ENCODE results near the gene HELZ.
"Not testable (repeated sequence)": the region's sequence is repeated elsewhere in the genome, so short reads cannot be mapped to it uniquely, and the experiment has no call there.

Gene HELZ

DNA sequence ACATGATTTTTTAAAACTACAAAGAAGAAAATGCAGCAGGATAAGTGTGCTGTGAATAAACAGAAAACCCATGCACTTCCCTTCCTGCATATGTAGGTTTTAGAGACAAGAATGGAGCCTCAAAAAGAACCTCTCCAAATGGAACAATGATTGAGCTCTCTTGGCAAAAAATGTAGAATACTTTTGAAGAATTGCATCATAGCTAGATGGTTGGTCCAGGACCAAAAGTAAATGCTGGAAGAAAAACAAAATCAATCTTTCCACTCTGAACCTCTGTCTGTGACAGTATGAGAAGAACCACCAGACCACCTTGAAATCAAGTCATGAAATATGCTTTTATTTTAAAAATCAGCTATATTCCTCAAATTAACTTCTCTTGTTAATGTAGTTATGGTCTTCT, 17.5 kb downstream of the HELZ start:
- no peak for DNase-seq

DNA sequence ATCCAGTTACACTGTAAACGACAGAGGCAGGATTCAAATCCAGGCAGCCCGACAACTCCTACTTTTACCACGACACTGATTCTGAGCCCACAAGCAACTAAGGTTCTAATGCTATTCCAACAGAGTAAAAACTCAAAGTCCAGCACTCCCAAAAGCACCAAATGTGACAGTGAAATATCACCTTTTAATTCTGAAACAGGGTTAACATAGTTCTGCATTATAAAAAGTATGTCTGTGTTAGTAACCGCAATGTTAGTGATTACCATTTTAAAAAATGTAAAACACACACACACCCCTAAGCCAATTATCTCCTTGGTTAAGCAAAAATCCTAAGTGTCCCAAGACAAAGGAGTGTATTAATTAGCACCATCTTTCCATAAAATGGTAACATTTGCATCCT, 19.7 kb downstream of the HELZ start:
- DNase-seq = no peak

DNA sequence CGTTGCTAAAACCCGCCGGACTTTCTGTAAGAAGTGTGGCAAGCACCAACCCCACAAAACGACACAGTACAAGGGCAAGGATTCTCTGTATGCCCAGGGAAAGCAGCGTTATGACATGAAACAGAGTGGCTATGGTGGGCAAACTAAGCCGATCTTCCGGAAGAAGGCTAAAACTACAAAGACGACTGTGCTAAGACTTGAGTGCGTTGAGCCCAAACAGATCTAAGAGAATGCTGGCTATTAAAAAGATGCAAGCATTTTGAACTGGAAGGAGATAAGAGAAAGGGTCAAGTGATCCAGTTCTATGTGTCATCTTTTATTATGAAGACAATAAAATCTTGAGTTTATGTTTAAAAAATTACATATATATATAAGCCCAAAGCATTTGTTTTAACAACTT, 20.3 kb downstream of the HELZ start:
- DNase-seq = no peak

DNA sequence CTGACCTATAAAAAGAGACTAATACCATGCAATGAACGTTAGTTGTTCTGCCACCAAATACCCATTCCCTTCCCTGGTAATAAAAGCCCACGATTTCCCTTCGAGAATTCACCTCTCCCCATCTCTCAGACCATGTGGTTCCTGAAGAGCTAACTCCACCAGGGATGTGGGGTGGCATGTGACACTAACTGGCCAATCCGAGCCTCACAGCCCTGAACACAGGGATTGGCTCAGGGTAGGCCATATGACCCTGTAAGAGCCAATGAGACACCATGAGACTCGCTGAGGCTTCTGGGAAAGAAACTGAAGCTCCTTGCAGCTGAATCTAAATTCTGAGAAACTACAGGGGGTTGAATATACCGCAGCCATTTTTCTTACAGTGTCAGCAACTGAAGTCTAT, 21.1 kb downstream of the HELZ start:
- peak in 1 of 2 donors; percentile 6 for DNase-seq

DNA sequence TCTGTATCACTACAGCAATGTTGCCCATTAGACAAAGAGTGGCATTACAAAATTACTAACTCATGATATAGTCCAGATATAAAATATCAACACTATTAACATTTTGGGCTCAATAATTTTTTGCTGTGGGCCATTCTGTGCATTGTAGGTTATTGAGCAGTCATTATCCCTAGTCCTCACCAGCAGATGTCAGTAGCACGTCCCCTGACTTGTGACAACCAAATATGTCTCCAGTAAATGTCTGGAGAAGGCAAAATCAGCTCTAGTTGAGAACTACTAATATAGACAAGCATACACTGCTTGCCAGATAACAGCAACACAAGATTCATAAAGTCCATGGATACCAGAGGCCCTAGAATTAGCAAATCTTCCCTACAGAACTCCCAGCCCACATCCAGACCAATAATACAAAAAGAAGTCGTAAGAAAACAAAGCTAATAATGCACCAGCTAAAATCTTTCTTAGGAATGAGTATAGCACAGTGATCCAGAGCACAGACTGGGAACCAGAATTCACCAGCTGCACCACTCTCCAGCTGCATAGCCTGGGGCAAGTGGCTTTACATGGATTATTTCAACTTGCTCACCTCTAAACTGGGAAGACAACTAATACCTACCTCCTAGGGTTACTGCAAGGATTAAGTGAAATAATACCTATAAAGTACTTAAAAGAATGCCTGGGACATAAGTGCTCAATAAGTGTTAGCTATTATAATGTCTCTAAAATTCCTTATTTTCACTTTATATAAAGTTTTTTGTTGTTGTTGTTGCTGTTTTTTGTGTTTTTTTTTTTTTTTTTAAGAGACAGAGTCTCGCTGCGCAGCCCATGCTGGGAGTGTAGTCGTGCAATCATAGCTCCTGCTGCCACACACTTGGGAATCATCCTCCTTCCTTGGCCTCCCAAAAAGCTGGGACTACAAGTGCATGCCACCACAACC, 23.7 kb downstream of the HELZ start:
- DNase-seq = peak; percentile 46 to 64

DNA sequence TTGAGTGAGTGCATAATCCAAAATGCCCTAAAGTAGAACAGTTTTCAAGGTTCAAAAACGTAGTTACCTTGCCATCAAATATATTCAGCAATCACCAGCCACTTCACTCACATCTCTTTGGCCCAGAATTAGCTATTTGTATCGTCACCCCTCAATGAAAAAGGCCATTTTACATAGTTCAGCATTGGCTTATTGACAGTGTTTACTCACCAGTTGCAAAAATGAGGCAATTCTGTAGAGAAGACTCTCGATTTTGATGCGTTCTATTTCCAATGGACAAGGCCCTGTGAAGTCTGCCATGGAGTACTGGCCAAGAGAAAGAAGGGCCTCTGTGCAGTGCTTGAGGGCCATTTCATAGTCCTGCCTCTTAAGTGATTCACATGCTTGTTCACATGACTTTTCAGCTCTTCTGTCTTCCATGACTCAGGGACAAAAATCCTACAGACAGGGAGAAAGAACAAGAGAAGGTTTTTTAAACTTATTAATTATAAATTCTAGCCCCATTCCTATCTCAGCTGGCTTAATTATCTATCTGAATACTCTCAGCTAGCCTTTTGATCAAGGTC, 26.5 kb downstream of the HELZ start:
- no peak for DNase-seq

DNA sequence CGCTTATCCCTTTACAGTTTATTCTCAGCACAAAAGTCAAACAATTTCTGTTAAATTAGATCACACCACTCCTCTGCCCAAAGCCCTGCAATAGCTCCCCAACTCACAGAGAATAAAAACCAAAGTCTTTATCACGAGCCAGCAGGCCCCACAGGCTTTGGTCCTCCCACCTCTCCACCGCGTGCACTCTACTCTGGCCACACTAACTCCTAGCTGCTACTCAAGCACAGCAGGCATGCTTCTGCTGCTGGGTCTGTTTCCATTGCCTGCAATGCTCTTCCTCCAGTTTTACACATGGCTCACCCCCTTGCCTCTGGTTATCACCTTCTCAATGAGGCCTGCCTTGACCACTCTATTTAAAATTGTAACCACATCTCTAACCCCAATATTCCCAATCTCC, 27.6 kb downstream of the HELZ start:
- DNase-seq = no peak

DNA sequence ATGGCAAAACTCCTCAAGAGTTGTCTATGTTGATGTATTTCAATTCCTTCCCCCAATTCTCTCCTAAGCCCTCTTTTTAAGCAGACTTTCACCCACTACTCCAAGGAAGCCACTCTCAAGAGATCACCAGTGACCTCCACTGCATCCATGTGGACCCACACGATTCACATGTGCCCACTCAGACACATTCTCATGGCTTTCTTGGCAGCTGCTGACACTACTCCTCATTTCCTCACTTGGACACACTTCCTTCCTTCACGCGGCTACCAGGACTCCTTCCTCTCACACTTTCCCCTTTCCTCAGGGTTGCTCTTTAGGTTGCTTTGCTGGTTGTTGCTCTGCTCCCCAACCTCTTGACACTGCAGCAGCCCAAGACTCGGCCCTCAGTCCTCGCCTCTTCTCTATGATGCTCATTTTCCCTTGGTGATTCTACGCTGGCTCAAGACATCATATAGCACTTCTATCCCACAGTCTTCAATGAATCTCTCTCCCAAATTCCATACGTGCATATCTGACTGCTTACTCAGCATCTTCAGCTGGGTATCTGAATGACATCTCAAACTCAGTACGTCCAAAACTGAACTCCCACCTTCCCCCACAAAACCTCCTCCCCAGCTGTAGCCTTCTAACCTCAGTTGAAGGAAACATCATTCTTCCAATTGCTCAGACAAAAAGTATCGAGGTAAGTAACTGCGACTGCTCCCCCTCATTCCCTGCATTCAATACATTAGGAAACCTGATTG, 28.2 kb downstream of the HELZ start:
- no peak for DNase-seq

DNA sequence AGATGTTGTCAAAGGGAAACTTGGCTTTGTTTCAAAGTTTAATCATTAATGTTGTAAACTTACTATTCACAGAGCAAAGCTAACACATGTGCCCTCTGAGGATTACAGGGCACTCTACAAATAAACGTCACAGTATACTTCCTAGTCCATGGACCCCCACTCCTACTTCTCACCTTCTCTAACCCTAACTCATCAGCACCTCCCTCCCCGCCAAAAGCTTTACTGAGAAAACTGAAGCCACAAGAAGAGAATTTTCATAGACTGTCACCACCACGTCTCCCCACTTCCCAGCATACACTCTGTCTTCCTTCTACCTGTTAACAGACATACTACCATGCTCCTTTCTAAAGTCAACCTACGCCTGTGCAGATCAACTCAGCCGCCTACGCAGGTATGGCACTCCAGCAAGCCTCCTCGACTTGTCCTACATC, 29.0 kb downstream of the HELZ start:
- no peak for DNase-seq

DNA sequence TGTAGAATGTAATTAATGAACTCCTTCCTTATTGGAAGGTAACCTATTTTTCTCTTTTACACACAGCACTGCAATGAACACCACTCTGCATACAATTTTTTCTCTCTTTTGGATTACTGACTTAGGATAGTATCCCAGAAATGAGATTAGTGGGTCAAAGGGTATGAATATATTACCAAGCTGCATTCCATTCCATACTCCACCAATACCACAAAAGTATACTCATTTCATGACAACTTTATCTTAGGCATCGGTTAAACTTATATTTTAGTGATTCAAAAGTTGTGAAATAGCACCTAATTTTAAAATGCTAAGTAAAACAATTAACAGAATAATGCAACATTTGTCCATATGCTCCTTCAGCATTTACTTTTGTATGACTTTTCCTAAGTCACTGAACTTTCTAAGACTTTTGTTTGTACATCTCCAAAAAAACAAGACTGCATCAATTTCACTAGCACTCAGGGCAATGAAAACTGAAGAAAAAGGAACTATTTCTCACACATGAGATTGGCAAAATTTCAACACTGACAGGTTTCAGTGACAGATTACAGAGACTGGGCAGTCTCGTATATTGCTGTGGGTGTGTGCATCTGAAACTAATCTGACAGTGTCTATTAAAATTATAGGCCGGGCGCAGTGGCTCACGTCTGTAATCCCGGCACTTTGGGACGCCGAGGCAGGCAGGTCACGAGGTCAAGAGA, 32.1 kb downstream of the HELZ start:
- no peak for DNase-seq

DNA sequence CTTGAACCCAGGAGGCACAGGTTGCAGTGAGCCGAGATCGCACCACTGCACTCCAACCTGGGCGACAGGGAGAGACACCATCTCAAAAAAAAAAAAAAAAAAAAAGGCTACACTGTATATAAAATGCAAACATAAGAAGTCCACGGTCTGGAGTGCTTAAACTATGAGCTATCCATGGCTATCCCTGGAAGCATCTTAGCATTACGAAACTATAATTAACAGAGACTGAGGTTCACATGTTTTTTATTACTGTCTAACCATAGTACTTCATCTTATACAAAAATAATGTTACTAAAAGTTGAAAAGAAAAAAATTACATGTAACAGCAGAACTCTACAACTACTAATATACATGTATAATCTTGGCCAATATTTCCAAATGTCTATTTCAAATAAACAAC, 32.8 kb downstream of the HELZ start:
- DNase-seq = no peak

DNA sequence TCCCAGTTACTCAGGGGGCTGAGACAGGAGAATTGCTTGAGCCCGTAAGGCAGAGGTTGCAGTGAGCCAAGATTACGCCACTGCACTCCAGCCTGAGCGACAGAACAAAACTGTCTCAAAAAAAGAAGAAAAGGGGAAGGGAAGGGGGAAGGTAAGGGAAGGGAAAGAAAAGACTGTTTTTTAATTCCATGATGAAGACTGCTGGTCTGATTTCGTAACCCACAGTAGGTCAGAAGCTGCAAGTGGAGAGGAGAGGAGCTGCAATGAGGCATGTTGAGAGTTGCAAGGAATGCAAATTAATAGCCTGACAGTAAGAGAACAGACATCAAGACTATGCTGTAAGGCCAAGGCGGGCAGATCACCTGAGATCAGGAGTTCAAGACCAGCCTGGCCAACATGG, 33.3 kb downstream of the HELZ start:
- DNase-seq = no peak

DNA sequence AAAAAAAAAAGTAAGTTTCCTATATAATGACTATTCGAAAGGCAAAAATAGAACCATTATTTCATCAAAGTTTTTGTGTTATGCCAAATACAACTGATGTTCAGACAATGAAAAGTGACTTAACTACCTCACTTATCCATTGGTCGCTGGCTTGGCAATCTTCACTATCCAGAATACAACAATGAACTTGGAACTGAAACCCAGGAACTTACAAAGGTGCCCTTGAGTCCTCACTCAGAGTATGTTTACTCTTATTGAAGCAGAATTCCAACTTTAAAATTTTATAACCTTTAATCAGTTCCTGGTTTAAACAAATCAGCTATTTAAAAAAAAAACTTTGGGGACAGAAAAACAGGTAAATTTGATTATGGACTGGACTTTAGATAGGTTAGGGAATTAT, 34.1 kb downstream of the HELZ start:
- DNase-seq = no peak

DNA sequence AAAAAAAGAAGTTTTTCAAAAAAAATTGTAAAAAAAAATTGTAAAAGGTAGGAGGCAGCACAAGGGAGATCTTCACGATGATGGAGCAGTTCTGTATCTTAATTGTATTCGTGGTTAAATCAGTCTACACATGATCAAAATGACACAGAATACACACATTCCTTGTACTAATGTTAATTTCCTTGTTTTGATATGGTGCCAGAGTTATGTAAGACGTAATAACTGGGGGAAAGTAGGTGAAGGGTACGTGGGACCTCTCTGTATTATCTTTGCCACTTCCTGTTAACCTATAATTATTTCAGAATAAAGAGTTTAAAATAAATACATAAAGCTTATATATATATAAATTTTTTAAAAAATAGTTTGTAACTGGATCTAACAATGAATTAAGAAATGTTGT, 36.8 kb downstream of the HELZ start:
- no peak for DNase-seq

DNA sequence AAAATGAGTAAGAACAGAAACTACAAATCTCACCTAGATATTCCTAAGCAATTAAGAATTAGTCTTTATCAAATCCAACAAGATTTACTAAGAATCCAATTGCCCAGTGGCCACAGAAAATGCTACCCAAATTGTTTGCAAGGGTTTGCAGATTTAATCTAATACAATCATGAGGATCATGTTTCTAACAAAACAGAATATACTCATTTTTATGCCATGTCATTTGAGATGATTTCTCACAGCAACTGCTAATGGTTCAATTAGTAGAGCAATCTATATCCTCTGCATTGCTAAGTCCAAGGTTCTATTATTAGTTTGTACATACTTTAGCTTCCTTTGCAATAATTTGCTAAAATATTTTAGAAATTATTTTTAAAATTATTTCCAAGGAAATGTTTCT, 41.2 kb downstream of the HELZ start:
- no peak for DNase-seq

DNA sequence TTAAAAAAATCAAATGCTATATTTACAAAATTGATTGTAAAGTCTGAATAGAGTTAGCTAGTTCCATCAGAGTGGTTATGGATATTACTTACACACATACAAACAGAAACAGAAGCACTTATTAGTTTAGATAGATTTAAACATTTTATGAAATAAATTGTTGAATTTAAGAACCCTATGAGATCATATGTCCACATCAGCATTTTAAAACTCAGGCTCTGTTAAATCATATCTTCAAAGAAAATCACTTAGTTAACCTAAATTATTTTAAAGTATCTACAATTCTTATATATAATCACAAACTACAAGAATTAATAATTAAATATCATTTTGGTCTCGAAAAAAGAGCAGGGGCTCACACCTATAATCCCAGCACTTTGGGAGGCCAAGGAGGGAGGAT, 42.5 kb downstream of the HELZ start:
- no peak for DNase-seq

DNA sequence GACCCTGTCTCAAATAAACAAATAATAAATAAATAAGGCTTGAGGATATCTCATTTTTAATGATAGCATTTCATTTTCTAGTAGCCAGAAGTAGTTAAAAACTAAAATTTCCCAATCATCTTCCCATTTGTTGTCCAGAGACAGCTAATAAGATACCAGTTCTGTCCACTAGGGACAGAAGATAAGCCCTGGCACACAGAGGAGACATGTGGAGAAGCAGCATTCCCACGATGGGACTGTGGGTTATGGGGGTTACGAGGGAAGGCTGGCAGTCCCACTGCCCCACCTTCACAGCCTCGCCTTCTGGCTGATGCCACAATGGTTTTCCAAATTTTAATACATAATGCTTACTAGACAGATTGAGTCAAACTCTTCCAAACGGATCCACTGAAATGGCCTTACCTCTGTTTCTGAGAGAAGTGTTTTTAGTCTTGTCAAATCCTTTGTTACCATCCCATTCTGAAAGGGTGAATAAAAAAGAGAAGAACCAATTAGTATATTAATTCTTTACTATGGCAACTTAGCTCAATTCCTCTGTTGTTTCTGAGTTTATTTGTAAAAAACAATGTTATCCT, 44.2 kb downstream of the HELZ start:
- no peak for DNase-seq

DNA sequence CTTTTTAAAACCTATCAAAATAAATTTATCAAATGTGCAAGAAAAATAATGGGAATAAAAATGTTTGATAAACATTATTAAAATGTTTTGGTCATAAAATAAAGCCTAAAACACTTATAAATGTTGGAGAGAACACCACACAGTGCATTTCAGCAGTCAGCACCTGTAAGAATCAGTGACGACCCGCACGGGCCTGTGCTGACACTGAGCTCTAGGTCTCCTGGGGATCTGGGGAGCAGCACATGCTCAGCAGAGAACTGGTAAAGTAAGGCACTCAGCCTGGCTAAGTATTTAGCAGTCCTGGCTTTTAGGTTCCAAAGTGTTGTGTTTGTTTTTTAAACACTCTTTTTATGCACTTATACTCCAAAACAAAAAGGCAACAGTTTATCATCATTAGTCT, 46.9 kb downstream of the HELZ start:
- no peak for DNase-seq

DNA sequence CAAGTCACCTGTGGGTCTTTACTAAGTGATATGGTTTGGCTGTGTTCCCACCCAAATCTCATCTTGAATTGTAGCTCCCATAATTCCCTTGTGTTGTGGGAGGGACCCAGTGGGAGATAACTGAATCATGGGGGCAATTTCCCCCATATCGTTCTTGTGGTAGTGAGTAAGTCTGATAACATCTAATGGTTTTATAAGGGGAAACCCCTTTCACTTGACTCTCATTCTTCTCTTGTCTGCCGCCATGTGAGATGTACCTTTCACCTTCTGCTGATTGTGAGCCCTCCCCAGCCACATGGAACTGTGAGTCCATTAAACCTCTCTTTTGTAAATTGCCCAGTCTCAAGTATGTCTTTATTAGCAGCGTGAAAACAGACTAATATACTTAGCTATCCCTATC, 48.0 kb downstream of the HELZ start:
- not testable (repeated sequence) for DNase-seq

DNA sequence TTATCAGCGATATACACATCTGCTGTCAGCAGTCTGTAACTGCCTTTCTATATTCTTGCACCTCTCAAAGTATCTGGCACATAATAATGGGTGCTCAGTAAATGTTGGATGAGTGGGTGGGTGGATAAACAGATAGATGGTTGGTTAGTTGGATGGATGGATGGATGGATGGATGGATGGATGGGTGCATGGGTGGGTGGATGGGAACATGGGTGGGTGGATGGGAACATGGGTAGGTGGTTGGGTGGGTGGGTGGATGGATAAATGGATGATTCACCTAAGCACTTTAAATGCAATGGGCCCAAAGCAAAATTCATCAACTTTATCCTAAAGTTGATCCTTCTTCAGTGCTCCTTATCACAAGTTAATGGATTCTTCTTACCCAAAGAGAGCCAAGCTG, 48.6 kb downstream of the HELZ start:
- DNase-seq = no peak

DNA sequence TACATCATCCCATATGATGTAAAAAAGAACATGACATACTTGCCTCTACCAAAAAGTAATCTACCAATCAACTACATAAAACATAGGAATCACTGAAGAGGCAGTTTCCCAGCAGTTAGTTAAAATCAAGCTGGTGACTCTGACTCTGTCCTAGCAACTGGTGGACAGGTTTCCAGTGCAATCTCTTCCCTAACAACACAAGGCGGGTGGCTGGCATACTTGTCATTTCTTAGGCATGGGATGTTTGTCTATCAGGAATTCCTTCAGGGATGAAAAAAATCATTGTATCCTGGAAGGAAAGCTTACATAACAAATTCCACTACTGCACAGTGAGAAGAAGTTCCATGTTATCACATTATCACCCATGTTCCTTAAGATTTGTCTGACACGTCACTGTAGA, 50.9 kb downstream of the HELZ start:
- DNase-seq = no peak

DNA sequence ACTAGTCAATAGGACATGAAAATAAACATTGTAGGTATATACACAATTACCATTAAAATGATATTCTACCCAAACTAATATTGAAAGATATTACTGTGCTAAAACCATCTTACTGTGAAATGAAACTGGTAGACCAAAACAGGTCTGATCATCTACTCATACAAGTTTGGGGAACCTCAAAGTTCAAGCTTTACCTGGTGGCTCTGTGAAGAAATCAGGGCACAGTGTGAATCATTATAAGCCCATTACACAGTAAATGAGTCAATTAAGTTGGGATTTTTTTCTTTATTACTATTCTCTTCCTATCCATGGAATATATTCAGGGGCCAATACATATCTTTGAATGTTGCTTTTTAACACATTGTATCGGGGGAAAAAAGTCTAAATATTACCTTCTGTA, 57.1 kb downstream of the HELZ start:
- DNase-seq = no peak

DNA sequence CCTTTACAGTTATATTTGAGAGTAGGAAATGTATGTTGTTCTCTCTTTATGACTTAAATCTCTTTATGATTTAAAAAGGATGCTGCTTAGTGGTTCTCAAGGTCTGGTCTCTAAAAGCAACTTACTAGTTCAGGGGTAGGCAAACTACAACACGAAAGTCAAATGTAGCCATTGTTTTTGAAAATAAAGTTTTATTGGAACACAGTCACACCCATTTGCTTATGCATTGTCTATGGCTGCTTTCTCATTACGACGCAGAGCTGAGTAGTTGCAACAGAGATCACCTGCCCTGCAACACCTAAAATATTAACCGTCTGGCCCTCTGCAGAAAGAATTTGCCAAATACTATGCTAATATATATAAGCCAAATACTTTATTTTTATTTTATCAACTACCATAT, 58.2 kb downstream of the HELZ start:
- DNase-seq = no peak
